HepG2 (cell line): ENCODE data around the gene ASPRV1. TPM values are rescaled to one million over a fixed set of nuclear protein-coding genes. Genes with fewer than 3 reads are reported as not detected.

Experiments
- ATF1 ChIP-seq: IDR thresholded peaks from 2 replicates; pipeline ENCODE4 v1.6.1; 2016; ENCODE audit warnings: mild to moderate bottlenecking, control low read depth
- BRCA1 ChIP-seq: sonication (generic); formaldehyde crosslinking; IDR thresholded peaks from 2 replicates; pipeline ENCODE4 v1.4.0; 2020; ENCODE audit warnings: missing genetic modification reagents
- CAMTA2 ChIP-seq: sonication (generic); formaldehyde crosslinking; IDR thresholded peaks from 2 replicates; pipeline ENCODE4 v1.4.0; 2020; ENCODE audit warnings: mild to moderate bottlenecking, missing genetic modification reagents, borderline replicate concordance
- ELK4 ChIP-seq: sonication (generic); formaldehyde crosslinking; IDR thresholded peaks from 2 replicates; pipeline ENCODE4 v1.9.0; 2021; ENCODE audit warnings: missing genetic modification reagents, borderline replicate concordance
- ESRRA ChIP-seq: sonication (generic); formaldehyde crosslinking; IDR thresholded peaks from 2 replicates; pipeline ENCODE4 v1.5.1; 2020; ENCODE audit warnings: mild to moderate bottlenecking, low read depth, missing genetic modification reagents
- FOSL2 ChIP-seq: sonication (generic); formaldehyde crosslinking; IDR thresholded peaks from 2 replicates; pipeline ENCODE4 v1.4.0; 2020; ENCODE audit warnings: missing genetic modification reagents
- FOXK2 ChIP-seq: fragments of 450-650 bp; IDR thresholded peaks from 2 replicates; pipeline ENCODE4 v1.6.1; 2016
- HOXA3 ChIP-seq: sonication (generic); formaldehyde crosslinking; IDR thresholded peaks from 2 replicates; pipeline ENCODE4 v1.5.0; 2020; ENCODE audit warnings: missing genetic modification reagents
- KDM5A ChIP-seq: fragments of 200-600 bp; sonication (generic); IDR thresholded peaks from 2 replicates; pipeline ENCODE4 v1.7.0; 2018; ENCODE audit warnings: antibody characterized with exemption, mild to moderate bottlenecking, low read length, borderline replicate concordance
- NFKB2 ChIP-seq: sonication (generic); formaldehyde crosslinking; IDR thresholded peaks from 2 replicates; pipeline ENCODE4 v1.4.0; 2020; ENCODE audit warnings: missing genetic modification reagents, borderline replicate concordance
- NFYC ChIP-seq: IDR thresholded peaks from 2 replicates; pipeline ENCODE4 v1.6.1; 2016; ENCODE audit warnings: missing genetic modification reagents, missing compliant biosample characterization
- PAF1 ChIP-seq: IDR thresholded peaks from 2 replicates; pipeline ENCODE4 v1.6.1; 2016; ENCODE audit warnings: missing genetic modification reagents, missing compliant biosample characterization
- RAD21 ChIP-seq: fragments of 450-650 bp; formaldehyde crosslinking; IDR thresholded peaks from 2 replicates; pipeline ENCODE4 v1.5.0; 2020; ENCODE audit warnings: mild to moderate bottlenecking
- SCMH1 ChIP-seq: sonication (generic); formaldehyde crosslinking; IDR thresholded peaks from 2 replicates; pipeline ENCODE4 v1.9.0; 2021; ENCODE audit warnings: missing genetic modification reagents, mild to moderate bottlenecking, borderline replicate concordance
- SPEN ChIP-seq: sonication (generic); formaldehyde crosslinking; IDR thresholded peaks from 2 replicates; pipeline ENCODE4 v1.5.1; 2020; ENCODE audit warnings: low read depth, mild to moderate bottlenecking, missing genetic modification reagents
- SUZ12 ChIP-seq: fragments of 150-350 bp; IDR thresholded peaks from 2 replicates; pipeline ENCODE4 v1.6.1; 2014; ENCODE audit warnings: low read depth, low read length
- TP53 ChIP-seq: sonication (generic); formaldehyde crosslinking; conservative IDR thresholded peaks from 2 replicates; pipeline ENCODE4 v1.4.0; 2020; ENCODE audit warnings: missing genetic modification reagents
- ZBTB1 ChIP-seq: sonication (generic); formaldehyde crosslinking; IDR thresholded peaks from 2 replicates; pipeline ENCODE4 v1.4.0; 2020; ENCODE audit warnings: missing genetic modification reagents, borderline replicate concordance
- ZBTB3 ChIP-seq: sonication (generic); formaldehyde crosslinking; IDR thresholded peaks from 2 replicates; pipeline ENCODE4 v1.4.0; 2020; ENCODE audit warnings: low read depth, mild to moderate bottlenecking, moderate library complexity, missing genetic modification reagents, borderline replicate concordance
- ZBTB4 ChIP-seq: sonication (generic); formaldehyde crosslinking; IDR thresholded peaks from 2 replicates; pipeline ENCODE4 v1.4.0; 2020; ENCODE audit warnings: missing genetic modification reagents, mild to moderate bottlenecking, borderline replicate concordance
- ZBTB8A ChIP-seq: sonication (generic); formaldehyde crosslinking; IDR thresholded peaks from 2 replicates; pipeline ENCODE4 v1.4.0; 2020; ENCODE audit warnings: mild to moderate bottlenecking, low read depth, missing genetic modification reagents, borderline replicate concordance
- ZNF253 ChIP-seq: sonication (generic); formaldehyde crosslinking; IDR thresholded peaks from 2 replicates; pipeline ENCODE4 v1.8.0; 2022; ENCODE audit warnings: mild to moderate bottlenecking, missing genetic modification reagents, borderline replicate concordance
- ZNF510 ChIP-seq: sonication (generic); formaldehyde crosslinking; IDR thresholded peaks from 2 replicates; pipeline ENCODE4 v1.4.0; 2020; ENCODE audit warnings: low read depth, mild to moderate bottlenecking, missing genetic modification reagents
- ZNF557 ChIP-seq: sonication (generic); formaldehyde crosslinking; IDR thresholded peaks from 2 replicates; pipeline ENCODE4 v1.4.0; 2020; ENCODE audit warnings: missing genetic modification reagents
- ZNF567 ChIP-seq: sonication (generic); formaldehyde crosslinking; IDR thresholded peaks from 2 replicates; pipeline ENCODE4 v1.8.1; 2023; ENCODE audit warnings: mild to moderate bottlenecking, missing genetic modification reagents, borderline replicate concordance
- ZSCAN20 ChIP-seq: sonication (generic); formaldehyde crosslinking; IDR thresholded peaks from 2 replicates; pipeline ENCODE4 v1.4.0; 2020; ENCODE audit warnings: missing genetic modification reagents, mild to moderate bottlenecking, borderline replicate concordance
- ZSCAN29 ChIP-seq: sonication (generic); formaldehyde crosslinking; conservative IDR thresholded peaks from 2 replicates; pipeline ENCODE4 v1.4.0; 2020; ENCODE audit warnings: mild to moderate bottlenecking, missing genetic modification reagents
- polyA plus RNA-seq, 8 experiments: library from polyadenylated mRNA; depleted of rRNA in 3 of 8; stranded (reverse) in 7 of 8; unstranded in 1 of 8; fragments of >200 nt; fragmentation: Illumina TruSeq in 4 of 8; extraction: Trizol in 4 of 8; gene quantifications; 2 replicates each; pipeline versions ENCODE4 v1.2.1 to v1.2.3, GENCODE V29; 2011 to 2016; ENCODE audit warnings: low read depth in 4 of 8, missing spikeins in 1 of 8, mixed read lengths in 1 of 8; ENCODE audit not compliant: insufficient read depth in 1 of 8
- total RNA-seq, 5 experiments: library from RNA; depleted of rRNA; stranded (reverse); fragments of >200 nt; fragmentation: Illumina TruSeq; extraction: Trizol; gene quantifications; 2 replicates each; pipeline ENCODE4 v1.2.3, GENCODE V29; 2016; ENCODE audit warnings: low read depth in 1 of 5

ASPRV1 gene
- total and polyA plus RNA-seq, 2 of the 13 experiments (the other 11 are each of a cell fraction or from before 2014, with no cell fraction given) = 0.40 to 0.48 TPM

- no peak for TF ChIP-seq ZBTB8A (CRISPR knock-in tag)
- no peak for TF ChIP-seq ZSCAN20 (CRISPR knock-in tag)
- 0 out of 2 replicates have a peak, but pooled peaks have one; percentile 33 for TF ChIP-seq ATF1 (CRISPR knock-in tag)
- TF ChIP-seq ZBTB4 (CRISPR knock-in tag) = no peak
- TF ChIP-seq FOXK2 = no peak
- no peak for TF ChIP-seq RAD21 (CRISPR knock-in tag)
- no peak for TF ChIP-seq KDM5A
- no peak for TF ChIP-seq BRCA1 (CRISPR knock-in tag)
- TF ChIP-seq SCMH1 (CRISPR knock-in tag) = no peak
- no peak; the same call in 1 of the 2 replicates for TF ChIP-seq SPEN
- TF ChIP-seq ZNF567 (CRISPR knock-in tag) = no peak
- no peak for TF ChIP-seq ELK4 (CRISPR knock-in tag)
- no peak for TF ChIP-seq ZNF557 (CRISPR knock-in tag)
- TF ChIP-seq HOXA3 = no peak
- no peak for TF ChIP-seq ZNF253
- TF ChIP-seq ZSCAN29 (CRISPR knock-in tag) = 0 out of 2 replicates have a peak, but pooled peaks have one; percentile 50
- TF ChIP-seq ESRRA (CRISPR knock-in tag) = no peak
- TF ChIP-seq SUZ12 = no peak
- no peak for TF ChIP-seq NFYC (CRISPR knock-in tag)
- no peak for TF ChIP-seq ZBTB1 (CRISPR knock-in tag)
- no peak for TF ChIP-seq TP53 (CRISPR knock-in tag)
- no peak for TF ChIP-seq NFKB2 (CRISPR knock-in tag)
- no peak for TF ChIP-seq ZBTB3 (CRISPR knock-in tag)
- TF ChIP-seq ZNF510 (CRISPR knock-in tag) = no peak
- TF ChIP-seq FOSL2 (CRISPR knock-in tag) = peak; percentile 94
- no peak for TF ChIP-seq CAMTA2 (CRISPR knock-in tag)
- TF ChIP-seq PAF1 (CRISPR knock-in tag) = no peak
These were observed 14.8 kb downstream of the ASPRV1 start (continued) for GRCh38 chr2:69946351-69947324.
